Tibial nerve (tissue), 4 donors: ENCODE measurements around the gene LBHD2.

ENCODE experiments used
- CTCF ChIP-seq, 5 experiments: fragments of 200-600 bp in 3 of 5; fragments of 450-650 bp in 2 of 5; sonication (generic) in 3 of 5; IDR thresholded peaks; one replicate each; pipeline ENCODE4 v1.5.1; 2016 to 2019; ENCODE audit warnings: antibody characterized with exemption in 5 of 5, mild to moderate bottlenecking in 3 of 5, moderate library complexity in 2 of 5
- EP300 ChIP-seq, 2 donors: sonication (generic); formaldehyde crosslinking; IDR thresholded peaks; one replicate each; pipeline ENCODE4 v1.6.1; 2017; ENCODE audit warnings: antibody characterized with exemption in 2 of 2, mild to moderate bottlenecking in 1 of 2

- TF ChIP-seq CTCF (IDR thresholded peaks at IDR 0.05) (no peak), EP300 (IDR thresholded peaks at IDR 0.05) (no peak)
Observed at GRCh38 chr14:103081951-103082350, 2.1 kb upstream of the LBHD2 start.
